Common myeloid progenitor, CD34-positive (primary cell): ENCODE data around the gene SOAT1.

Source experiments
- CTCF ChIA-PET: fragments of 350-600 bp; sonication (Branson Sonifier 250); formaldehyde crosslinking; loops from one replicate; lab custom pipeline; 2021; ENCODE audit warnings: antibody characterized with exemption; lab: Charles Lee
- POLR2A ChIA-PET: fragments of 350-600 bp; sonication (Branson Sonifier 250); formaldehyde crosslinking; loops from one replicate; lab custom pipeline; 2021; ENCODE audit warnings: antibody characterized with exemption; lab: Charles Lee
- DNase-seq, 3 donors: peaks; one replicate each; pipeline versions ENCODE4 v3.0.0 to v3.0.0-alpha.2; 2013
- H3K27ac ChIP-seq, 2 experiments: 1 replicate in 1 of 2; 2 replicates in 1 of 2; pipeline ENCODE4 v1.7.0; 2013; ENCODE audit warnings: inconsistent platforms in 2 of 2, low read length in 2 of 2, mild to moderate bottlenecking in 2 of 2, low read depth in 1 of 2, moderate library complexity in 1 of 2; ENCODE audit not compliant: severe bottlenecking in 2 of 2, insufficient read depth in 1 of 2, poor library complexity in 1 of 2
- H3K27me3 ChIP-seq, 5 experiments: replicated peaks in 2 of 5; 1 replicate in 3 of 5; 2 replicates in 2 of 5; pipeline versions ENCODE4 v1.6.1 to v1.7.0; 2013; ENCODE audit warnings: low read length in 4 of 5, mild to moderate bottlenecking in 2 of 5, moderate library complexity in 2 of 5, inconsistent platforms in 1 of 5; ENCODE audit not compliant: insufficient read depth in 5 of 5, control insufficient read depth in 4 of 5
- H3K36me3 ChIP-seq, 4 experiments: 1 replicate in 2 of 4; 2 replicates in 2 of 4; pipeline versions ENCODE4 v1.6.1 to v1.7.0; 2013; ENCODE audit warnings: low read length in 3 of 4, control low read depth in 1 of 4, mild to moderate bottlenecking in 1 of 4; ENCODE audit not compliant: control insufficient read depth in 4 of 4, insufficient read depth in 4 of 4
- H3K4me1 ChIP-seq, 4 experiments: 1 replicate in 3 of 4; 2 replicates in 1 of 4; pipeline versions ENCODE4 v1.6.1 to v1.7.1; 2013; ENCODE audit warnings: low read length in 3 of 4, mild to moderate bottlenecking in 3 of 4, control low read depth in 1 of 4, inconsistent platforms in 1 of 4, moderate library complexity in 1 of 4; ENCODE audit not compliant: control insufficient read depth in 4 of 4, insufficient read depth in 4 of 4; ENCODE audit errors: control extremely low read depth in 1 of 4
- H3K4me3 ChIP-seq, 7 experiments: 1 replicate in 4 of 7; 2 replicates in 3 of 7; pipeline versions ENCODE4 v1.5.1 to v1.7.0; 2013; ENCODE audit warnings: mild to moderate bottlenecking in 7 of 7, low read length in 6 of 7, moderate library complexity in 6 of 7, inconsistent platforms in 2 of 7, low read depth in 2 of 7, control low read depth in 1 of 7; ENCODE audit not compliant: insufficient read depth in 4 of 7, control insufficient read depth in 1 of 7; ENCODE audit errors: extremely low read depth in 1 of 7
- H3K9me3 ChIP-seq, 5 experiments: 1 replicate in 4 of 5; 2 replicates in 1 of 5; pipeline versions ENCODE4 v1.6.1 to v1.7.1; 2013; ENCODE audit warnings: low read length in 4 of 5, mild to moderate bottlenecking in 2 of 5, inconsistent platforms in 1 of 5, low read depth in 1 of 5, moderate library complexity in 1 of 5; ENCODE audit not compliant: control insufficient read depth in 4 of 5, insufficient read depth in 2 of 5; ENCODE audit errors: control extremely low read depth in 1 of 5
- WGBS: methylation state at CpG from one replicate; pipeline ENCODE4 v1.1.5; 2013; ENCODE audit not compliant: insufficient coverage; 5-methylcytosine and 5-hydroxymethylcytosine counted together

Gene SOAT1

DNA sequence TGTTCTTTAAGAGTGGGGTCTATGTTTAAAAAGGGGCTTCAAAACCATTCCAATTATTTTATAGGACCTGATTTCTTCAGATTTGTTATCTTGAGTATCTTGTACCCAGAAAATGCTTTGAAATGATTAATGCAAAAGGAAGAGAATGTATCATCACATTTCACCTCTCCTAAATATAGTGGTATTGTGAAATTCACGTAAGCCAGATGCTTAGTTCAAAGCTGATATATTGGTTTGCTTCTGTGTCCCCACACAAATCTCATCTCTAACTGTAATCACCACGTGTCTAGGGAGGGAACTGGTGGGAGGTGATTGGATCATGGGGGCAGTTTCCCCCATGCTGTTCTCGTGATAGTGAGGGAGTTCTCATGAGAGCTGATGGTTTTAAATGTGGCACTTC, 8.5 kb downstream of the SOAT1 start:
- POLR2A ChIA-PET = no interaction called here
- Histone ChIP-seq H3K9me3 (no peaks in the 10 kb centered on the region), H3K36me3 (peaks cover 7 to 26% (median 12%) of the 10 kb centered on the region in 4 experiments), H3K27me3 (no peaks in the 10 kb centered on the region), H3K4me3 (no peak overlapping the region), H3K27ac (no peak overlapping the region), H3K4me1 (no peaks in the 10 kb centered on the region)
- DNase-seq = no peak
- no CpG with 5 or more reads among the region's 3 CpGs for WGBS
- CTCF ChIA-PET = no interaction called here

DNA sequence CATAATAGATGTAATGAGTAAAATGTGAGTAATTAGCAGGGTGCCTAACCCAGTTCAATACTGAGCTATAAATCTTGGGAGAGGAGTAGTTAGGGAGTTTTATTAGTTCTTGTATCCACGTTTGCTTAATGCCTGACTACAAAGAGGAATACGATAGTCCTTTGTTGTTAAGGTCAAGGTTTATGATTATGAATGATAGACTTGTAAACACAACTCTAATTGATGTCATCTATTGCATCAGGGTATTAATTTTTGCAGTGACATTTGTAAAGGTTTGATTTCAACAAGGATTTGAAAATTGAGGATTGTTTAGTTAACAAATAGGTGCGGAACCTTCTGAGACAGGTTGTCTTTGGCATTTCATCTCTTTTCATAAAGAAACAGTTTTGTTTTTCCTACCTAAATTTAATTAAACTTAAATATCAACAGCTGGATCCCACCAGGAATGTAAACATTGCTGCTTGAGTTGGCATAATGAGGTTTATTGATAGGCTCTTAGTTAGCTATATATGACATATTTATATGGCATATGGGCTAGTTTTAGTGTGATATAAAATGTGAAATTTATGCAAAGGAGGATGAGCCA, 9.7 kb downstream of the SOAT1 start:
- Histone ChIP-seq H3K4me3 (no peak overlapping the region), H3K36me3 (peaks cover 10 to 29% (median 16%) of the 10 kb centered on the region in 4 experiments), H3K27me3 (no peaks in the 10 kb centered on the region), H3K27ac (no peak overlapping the region), H3K9me3 (no peaks in the 10 kb centered on the region), H3K4me1 (no peaks in the 10 kb centered on the region)
- DNase-seq = no peak
- ChIA-PET POLR2A (no interaction called here), CTCF (interaction anchor here (0.9 kb wide), 1 partner anchor 8 kb away, joined by 3 read pairs; no protein-coding TSS in a partner anchor)
- WGBS = 100% methylated on average over 2 of the region's 3 CpGs

GRCh38 chr1:179305450-179305849, 11.9 kb downstream of the SOAT1 start:
- no peaks in the 10 kb centered on the region for H3K9me3 ChIP-seq
- no peaks in the 10 kb centered on the region for H3K4me1 ChIP-seq
- H3K4me3 ChIP-seq = no peak overlapping the region
- DNase-seq = no peak
- POLR2A ChIA-PET = no interaction called here
- WGBS = no CpG with 5 or more reads among the region's 1 CpG
- no peak overlapping the region for H3K27ac ChIP-seq
- H3K36me3 ChIP-seq = peaks cover 10 to 29% (median 16%) of the 10 kb centered on the region in 4 experiments
- H3K27me3 ChIP-seq = no peaks in the 10 kb centered on the region
- CTCF ChIA-PET = interaction anchor here (1.3 kb wide), 1 partner anchor 8 kb away, joined by 3 read pairs; no protein-coding TSS in a partner anchor

GRCh38 chr1:179310291-179310690, 16.7 kb downstream of the SOAT1 start:
- POLR2A ChIA-PET = no interaction called here
- 38% methylated on average over 1 of the region's 3 CpGs for WGBS
- CTCF ChIA-PET = no interaction called here
- H3K27me3 ChIP-seq = no peaks in the 10 kb centered on the region
- no peak for DNase-seq
- no peaks in the 10 kb centered on the region for H3K4me1 ChIP-seq
- H3K27ac ChIP-seq = no peak overlapping the region
- no peaks in the 10 kb centered on the region for H3K9me3 ChIP-seq
- no peak overlapping the region for H3K4me3 ChIP-seq
- H3K36me3 ChIP-seq = peaks cover 5 to 21% (median 14%) of the 10 kb centered on the region in 4 experiments

GRCh38 chr1:179310721-179311120, 17.1 kb downstream of the SOAT1 start:
- WGBS = 100% methylated on average over 3 of the region's 3 CpGs
- no peaks in the 10 kb centered on the region for H3K4me1 ChIP-seq
- H3K36me3 ChIP-seq = peaks cover 5 to 21% (median 14%) of the 10 kb centered on the region in 4 experiments
- ChIA-PET POLR2A (no interaction called here), CTCF (no interaction called here)
- H3K27ac ChIP-seq = no peak overlapping the region
- H3K9me3 ChIP-seq = no peaks in the 10 kb centered on the region
- H3K27me3 ChIP-seq = no peaks in the 10 kb centered on the region
- DNase-seq = no peak
- H3K4me3 ChIP-seq = no peak overlapping the region

- no peaks in the 10 kb centered on the region for H3K9me3 ChIP-seq
- no peaks in the 10 kb centered on the region for H3K27me3 ChIP-seq
- H3K4me3 ChIP-seq = no peak overlapping the region
- peaks cover 6 to 17% (median 13%) of the 10 kb centered on the region in 4 experiments for H3K36me3 ChIP-seq
- WGBS = 100% methylated on average over 3 of the region's 5 CpGs
- CTCF ChIA-PET = no interaction called here
- no peaks in the 10 kb centered on the region for H3K4me1 ChIP-seq
- no peak overlapping the region for H3K27ac ChIP-seq
- POLR2A ChIA-PET = no interaction called here
- no peak for DNase-seq
These were observed 17.6 kb downstream of the SOAT1 start for GRCh38 chr1:179311149-179311700.

DNA sequence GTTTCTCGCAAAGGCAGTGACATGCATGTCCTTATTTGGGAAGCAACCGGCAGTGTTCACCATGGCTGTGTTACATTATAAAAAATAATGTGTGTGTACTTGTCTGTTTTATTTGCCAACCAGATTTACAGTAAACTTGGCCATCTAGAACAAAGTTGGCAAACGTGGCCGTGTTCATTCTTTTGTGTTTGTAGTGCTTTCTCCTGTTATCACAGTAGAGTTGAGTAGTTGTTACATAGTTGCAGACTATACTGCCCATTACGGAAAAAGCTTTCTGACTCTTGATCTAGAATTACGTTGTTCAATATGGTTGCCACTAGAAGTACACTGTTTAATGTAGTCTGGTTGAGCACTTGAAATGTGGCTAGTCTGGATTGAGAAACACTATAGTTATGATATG, 19.4 kb downstream of the SOAT1 start:
- ChIA-PET POLR2A (no interaction called here), CTCF (no interaction called here)
- 100% methylated on average over 4 of the region's 6 CpGs for WGBS
- Histone ChIP-seq H3K36me3 (peaks cover under 1 to 14% (median 6%) of the 10 kb centered on the region in 4 experiments), H3K27me3 (no peaks in the 10 kb centered on the region), H3K27ac (no peak overlapping the region), H3K4me1 (no peaks in the 10 kb centered on the region), H3K4me3 (no peak overlapping the region), H3K9me3 (no peaks in the 10 kb centered on the region)
- no peak for DNase-seq
